Activated T-cell treated with anti-CD3 and anti-CD28 coated beads for 48 hours (primary cell): ENCODE measurements around the gene ANO2.

Source experiments
- DNase-seq: peaks from one replicate; pipeline ENCODE4 v3.0.0-alpha.2; 2020; ENCODE audit warnings: low read depth

Gene ANO2

DNA sequence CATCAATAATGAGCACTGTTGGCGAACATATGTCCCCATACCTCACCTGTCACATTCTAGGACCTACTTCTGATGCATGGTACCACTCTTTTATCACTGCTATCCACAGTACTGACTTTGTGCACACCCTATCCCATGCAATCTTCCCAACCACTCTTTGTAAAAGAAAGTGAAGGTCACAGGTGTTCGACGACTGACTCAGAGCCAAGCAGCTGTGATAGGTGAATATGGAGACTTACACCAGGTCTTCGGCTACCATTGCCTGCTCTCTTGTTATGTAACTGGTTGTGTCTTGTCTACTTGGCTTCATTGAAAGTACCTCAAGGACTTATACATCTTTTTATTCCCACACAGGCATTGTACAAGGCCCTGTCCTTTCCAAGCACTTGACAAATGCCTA, 169.0 kb downstream of the ANO2 start:
- DNase-seq = no peak

GRCh38 chr12:5773550-5773949, 171.5 kb downstream of the ANO2 start:
- no peak for DNase-seq

GRCh38 chr12:5771756-5772155, 173.3 kb downstream of the ANO2 start:
- DNase-seq = no peak

- no peak for DNase-seq
Observed at GRCh38 chr12:5770727-5771126, 174.3 kb downstream of the ANO2 start.

DNA sequence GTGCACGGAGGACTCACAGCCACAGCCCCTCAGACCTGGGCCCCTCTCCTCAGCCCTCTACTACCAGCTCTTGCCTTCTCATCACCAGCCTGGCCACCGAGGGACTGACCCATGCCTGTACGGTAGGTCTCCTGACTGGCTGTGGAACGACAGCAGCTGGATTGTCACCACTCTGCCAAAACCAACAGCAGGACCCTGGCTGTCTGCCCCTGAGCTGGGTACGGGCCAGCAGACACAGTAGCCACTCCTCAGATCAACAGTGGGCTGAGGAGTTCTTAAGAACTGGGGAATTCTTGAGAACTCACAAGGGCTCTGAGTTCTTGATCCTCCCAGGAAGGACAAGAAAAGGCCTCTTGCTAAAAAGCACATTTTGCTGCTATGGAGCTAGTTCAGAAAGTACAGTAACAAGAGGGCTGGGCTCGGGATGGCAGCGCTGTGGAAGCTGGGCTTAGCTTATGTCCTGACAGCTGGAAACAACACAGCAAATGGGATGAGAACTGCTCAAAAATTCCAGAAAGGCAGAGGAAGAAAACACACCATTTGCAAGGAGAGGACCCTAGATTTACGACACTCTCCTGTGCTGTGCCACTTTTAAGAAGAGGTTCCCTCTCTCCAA, 176.4 kb downstream of the ANO2 start:
- DNase-seq = no peak

DNA sequence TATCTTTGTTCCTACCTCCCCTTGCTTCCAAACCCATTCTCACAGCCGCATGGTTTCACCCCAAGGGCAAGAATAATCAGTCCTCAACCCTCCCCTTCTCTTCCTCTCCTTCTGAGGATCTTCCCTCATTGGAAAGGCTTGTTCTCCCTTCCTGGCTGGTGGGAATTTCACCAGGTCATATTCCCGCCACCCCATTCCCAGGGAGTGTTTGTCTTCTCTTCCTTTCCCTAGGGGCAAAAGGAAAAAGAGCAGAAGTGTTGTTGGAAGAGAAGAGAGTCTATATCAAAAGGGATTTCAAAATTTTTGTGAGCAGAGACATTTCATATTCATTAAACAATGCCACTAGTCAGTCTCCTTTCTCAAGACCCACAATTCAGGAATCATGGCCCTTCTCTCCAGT, 176.9 kb downstream of the ANO2 start:
- DNase-seq = no peak

DNA sequence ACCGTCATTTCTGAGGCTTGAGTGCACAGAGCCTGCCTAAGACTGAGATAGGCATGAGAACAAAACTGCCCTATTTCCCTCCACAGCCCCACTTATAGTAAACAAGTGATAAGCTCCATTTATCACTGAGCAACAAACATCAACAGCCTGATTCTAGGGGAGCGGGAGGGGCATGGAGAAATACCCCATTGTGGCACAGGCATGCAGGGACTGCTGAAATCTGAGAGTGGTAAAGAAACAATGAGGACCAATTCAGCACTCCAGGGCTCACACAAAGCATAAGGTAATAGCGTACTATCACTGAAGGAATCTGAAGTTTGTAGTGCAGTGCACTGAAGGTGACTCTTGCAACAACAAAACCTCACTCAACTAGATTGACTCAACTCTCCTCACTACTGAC, 186.7 kb downstream of the ANO2 start:
- no peak for DNase-seq

DNA sequence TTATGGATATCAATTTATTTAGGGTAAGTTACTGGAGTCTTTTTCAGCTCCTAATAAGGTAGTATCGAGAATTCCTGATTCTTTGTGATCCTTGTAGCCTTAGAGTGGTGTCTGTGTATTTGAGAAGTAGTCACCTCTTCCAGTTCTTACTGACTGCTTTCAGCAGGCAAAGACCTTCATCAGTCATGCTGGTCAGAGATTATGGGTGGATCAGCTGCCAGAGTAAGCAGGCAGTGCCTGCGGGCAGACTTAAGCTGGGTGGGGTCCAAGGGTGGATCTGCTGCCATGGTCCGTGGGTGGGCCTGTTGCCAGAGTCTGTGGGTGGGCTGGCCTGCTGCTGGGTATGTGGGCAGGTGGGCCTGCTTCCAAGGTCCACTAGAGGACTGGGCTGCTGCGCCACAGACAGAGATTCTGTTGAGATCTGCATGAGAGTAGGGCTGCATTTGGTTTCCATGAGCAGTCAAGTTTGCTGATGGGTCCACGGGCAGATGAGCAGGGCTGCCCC, 188.7 kb downstream of the ANO2 start:
- no peak for DNase-seq

DNA sequence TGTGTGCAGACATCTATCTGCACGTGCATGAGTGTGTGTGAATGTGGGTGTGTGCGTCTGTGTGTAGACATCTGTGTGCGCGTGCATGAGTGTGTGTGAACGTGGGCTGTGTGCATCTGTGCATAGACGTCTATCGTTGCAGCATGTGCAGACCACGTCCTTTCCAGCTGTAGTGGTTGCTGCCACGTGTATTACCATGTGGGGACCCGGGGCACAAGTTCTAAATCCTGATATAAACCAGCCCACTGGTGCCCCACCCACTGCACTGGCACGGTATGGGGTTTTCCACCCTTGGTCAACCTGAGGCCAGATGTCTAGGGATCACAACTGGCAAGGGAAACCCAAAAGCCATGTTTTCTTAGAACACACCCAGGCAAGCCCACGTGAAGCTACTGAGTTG, 197.0 kb downstream of the ANO2 start:
- no peak for DNase-seq

DNA sequence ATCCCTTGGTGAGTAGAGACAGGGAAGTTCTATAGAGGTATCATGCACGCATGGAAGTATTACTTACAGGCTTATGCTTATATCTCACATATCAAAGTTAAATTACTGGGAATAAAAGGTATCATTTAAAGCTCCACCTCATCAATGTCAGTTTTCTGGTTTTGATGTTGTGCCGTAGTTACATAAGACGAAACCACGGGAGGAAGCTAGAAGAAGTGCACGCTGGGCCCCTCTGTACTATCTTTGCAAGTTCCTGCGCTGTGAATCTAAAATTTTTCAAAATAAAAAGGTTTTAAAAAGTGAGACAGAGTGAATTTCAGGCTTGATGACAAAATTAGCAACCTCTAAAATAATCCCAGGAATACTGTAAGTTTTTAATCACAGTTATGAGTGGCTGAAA, 198.1 kb downstream of the ANO2 start:
- no peak for DNase-seq

GRCh38 chr12:5746036-5746908, 198.8 kb downstream of the ANO2 start:
- no peak for DNase-seq

DNA sequence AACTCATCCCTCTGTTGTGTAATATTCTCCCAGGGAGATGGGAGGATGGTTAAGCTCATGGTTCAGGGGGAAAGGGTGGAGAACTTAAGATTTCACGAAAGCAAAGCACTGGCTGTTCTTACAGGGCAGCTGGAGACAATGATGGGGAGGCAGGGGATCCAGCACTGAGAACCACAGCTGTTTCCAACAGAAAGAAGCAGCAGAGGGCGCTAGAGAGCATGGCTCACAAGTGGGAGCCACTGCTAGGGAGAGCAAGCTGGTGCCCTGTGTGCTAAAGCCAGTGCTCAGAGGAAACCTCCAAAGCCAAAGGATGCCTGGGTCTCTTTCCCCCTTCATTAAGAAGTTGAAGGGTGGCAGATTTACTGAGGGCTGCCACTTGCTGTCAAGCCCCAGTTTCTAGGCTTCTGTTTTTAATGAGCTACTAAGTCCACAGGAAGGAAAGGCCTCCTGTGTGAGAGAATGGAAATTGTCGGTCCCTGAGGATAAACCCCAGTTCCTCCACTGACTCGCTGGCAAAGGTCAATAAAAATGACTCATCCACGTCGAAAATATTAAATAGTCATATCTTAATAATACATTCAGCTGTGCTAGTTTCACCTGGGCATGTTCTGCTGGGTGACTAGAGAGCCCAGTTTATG, 199.7 kb downstream of the ANO2 start:
- peak; percentile 35 for DNase-seq

- DNase-seq = no peak
Observed at GRCh38 chr12:5742258-5742657, 202.8 kb downstream of the ANO2 start.

DNA sequence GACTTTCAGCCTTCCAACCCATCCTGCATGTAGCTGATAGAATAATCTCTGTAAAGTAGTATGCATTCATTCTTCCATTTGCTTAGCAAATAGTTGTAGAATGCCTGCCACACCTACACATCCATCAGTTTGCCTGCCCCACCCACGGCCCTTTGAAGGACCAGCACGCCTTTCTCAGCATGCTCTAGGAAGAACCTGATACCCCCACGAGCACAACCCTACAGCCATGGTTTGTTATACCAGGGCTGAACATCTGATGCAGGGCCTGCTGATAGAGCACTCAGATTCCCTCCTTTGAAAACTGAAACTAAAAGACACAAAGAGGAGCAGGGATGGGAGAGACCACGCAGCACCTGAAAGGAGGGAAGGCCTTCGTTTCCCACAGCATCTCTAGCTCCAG, 205.1 kb downstream of the ANO2 start:
- no peak for DNase-seq

- no peak for DNase-seq
Observed at GRCh38 chr12:5737778-5738177, 207.3 kb downstream of the ANO2 start.

DNA sequence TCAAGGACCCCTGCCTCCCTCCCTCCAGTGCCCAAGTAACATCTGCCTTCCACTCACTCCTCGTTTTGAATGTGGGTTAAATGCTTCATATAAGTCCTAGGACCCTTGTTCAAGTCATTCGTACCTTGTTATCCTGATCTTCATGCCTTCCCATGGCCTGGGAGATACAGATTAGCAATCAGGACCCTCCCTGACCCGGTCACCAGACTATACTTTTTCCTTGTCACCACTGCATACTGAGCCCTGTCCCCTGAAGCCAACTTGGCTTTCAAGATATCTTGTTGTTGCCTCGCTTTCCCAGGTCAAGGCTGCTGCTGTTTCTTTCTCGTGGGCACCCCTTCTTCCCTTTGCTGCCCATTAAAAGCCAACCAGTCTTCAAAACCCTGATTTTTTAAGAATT, 208.5 kb downstream of the ANO2 start:
- DNase-seq = no peak

- no peak for DNase-seq
Observed at GRCh38 chr12:5736016-5736415, 209.0 kb downstream of the ANO2 start.

DNA sequence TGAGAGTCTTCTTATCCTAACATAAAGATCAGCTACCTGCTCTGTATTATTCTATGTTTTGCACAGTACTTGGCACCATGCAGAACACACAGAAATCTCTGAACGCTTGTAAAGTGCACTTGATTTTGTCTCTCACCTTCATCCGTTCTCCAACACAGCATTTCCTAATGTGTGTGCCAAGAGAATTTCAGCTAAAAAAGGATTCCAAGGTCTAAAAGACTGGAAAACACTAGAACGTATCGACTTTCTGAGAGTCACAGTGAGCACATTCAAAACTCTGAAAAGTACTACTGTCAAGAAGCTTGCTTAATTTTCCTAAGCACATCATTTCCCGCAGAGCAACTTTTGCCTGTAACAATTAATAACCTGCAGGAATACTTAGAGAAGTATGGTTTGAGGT, 211.1 kb downstream of the ANO2 start:
- DNase-seq = no peak

DNA sequence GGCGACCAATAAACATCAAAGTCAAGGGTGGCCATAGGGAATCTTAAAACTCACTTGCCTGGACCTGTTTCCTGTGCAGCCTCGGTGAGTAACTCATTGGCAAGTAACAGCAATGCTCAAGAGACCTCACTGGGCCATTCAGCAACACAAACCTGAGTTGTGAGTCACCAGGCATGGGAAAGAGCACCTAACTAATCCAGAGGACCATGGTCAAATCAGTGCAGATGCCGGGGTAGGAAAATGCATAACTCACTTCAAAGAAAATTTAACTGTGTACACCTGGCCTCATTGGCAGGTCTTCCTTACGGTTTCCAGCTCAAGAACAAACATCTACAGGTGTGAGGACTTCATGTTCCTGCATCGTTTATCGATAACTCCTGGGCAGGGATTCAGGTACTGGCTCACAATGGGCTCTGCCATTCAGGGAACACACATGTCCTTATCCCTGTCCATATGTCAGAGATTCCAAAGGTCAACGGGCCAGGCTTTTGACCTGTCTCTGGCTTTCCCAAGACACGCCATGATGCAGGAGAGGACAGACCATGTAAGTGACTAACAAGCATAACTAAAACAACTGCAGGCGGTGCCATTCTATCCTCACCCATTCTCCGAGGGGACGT, 211.8 kb downstream of the ANO2 start:
- no peak for DNase-seq

DNA sequence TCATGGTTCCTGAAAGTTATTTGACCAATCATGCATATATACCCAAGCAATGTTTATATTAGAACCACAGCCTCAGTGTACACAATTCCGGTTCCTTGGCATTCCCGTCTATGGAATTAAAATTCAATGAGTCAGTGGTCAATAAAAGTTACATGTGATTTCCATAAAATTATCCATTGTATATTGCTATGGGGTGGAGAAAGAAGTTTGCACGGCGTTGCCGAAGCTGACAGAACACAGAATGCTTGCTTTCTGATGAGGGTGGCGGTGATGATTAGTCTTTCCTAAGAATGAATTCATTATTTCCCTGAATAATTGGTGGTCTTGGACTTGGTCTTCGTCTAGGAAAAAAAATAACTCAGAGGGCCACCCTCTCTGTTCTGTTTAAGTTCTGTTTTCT, 214.1 kb downstream of the ANO2 start:
- no peak for DNase-seq

DNA sequence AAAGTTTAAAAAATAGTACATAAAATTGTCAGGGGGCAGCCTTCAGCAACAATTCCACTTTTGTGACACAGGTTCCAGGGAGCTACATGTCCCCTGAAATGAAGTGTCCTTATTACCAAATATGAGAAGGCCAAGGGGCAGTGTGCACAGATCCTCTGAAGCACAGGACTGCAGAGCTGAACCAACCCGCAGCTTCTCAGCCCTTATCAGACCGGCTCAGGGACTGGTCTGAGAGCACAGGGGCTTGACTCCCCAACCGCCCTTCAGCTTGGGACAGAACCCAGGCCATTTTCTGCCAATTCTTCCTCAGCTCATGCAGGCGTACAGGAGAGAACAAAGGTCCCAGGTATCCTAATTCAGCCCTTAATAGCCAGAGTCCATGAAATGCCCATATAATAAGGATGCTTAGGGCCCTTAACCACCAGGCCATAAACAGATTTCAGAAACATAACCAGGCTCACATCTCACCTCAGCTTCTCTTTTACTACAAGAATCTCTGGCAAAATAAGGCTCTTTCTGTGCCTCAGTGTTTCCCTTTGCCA, 221.3 kb downstream of the ANO2 start:
- no peak for DNase-seq

DNA sequence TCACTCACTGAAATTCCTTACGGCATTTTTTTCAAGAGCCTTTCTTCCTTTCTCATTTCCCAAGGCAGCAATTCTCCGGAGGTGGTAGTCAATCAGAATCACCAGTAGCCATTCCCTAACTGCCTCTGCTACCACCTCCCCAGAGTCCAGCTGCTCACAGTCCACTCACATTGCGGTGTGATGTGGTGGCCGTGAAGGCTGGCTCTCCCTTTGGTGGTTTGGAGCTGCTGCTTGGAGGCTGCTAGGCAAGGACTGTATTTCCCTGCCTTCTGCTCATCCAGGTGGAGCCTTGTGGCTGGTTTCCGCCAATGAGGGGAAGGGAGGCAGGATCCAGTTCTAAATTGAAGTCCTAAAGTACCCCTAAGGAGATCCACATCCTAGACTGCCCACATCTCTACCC, 222.0 kb downstream of the ANO2 start:
- DNase-seq = no peak
